A549 (cell line): Measurements from ENCODE around the gene MFAP3L. TPM values are rescaled to one million over a fixed set of nuclear protein-coding genes. Genes with fewer than 3 reads are reported as not detected.

Source experiments
- ATAC-seq, 2 experiments: fragments of 200-7000 bp in 1 of 2; fragments of >200 bp in 1 of 2; cut with Nextera tagmentation in 1 of 2; cut with Tn5 transposase in 1 of 2; 3 replicates each; pipeline versions ENCODE4 v1.8.0 to v1.9.1; 2018 to 2020; ENCODE audit warnings: mild to moderate bottlenecking in 1 of 2, moderate library complexity in 1 of 2
- CTCF ChIA-PET: fragments of 300-600 bp; sonication (Branson Sonifier 250); formaldehyde crosslinking; extraction: SDS; loops from one replicate; lab custom pipeline; 2021; ENCODE audit warnings: antibody characterized with exemption, inconsistent platforms; lab: Yijun Ruan, JAX
- POLR2A ChIA-PET: fragments of 350-600 bp; formaldehyde crosslinking; extraction: SDS; loops from one replicate; lab custom pipeline; 2021; ENCODE audit warnings: antibody characterized with exemption, inconsistent platforms; lab: Yijun Ruan, JAX
- DNase-seq, 2 experiments: peaks; one replicate each; pipeline versions ENCODE4 v3.0.0 to v3.0.0-alpha.2; 2011 to 2016; ENCODE audit warnings: low read depth in 1 of 2, low spot score in 1 of 2
- FAIRE-seq: peaks from 2 replicates; lab custom pipeline; 2011; peaks lifted over from hg19 to GRCh38; lab: Jason Lieb, UNC
- H3K27ac ChIP-seq, 2 experiments: fragments of >200 bp; sonication (Bioruptor Twin); formaldehyde crosslinking; 3 replicates each; pipeline ENCODE4 v1.5.1; 2016 to 2017
- H3K4me1 ChIP-seq: fragments of >200 bp; sonication (Bioruptor Twin); formaldehyde crosslinking; 3 replicates; pipeline ENCODE4 v1.6.1; 2016
- H3K4me2 ChIP-seq: fragments of >200 bp; sonication (Bioruptor Twin); formaldehyde crosslinking; 3 replicates; pipeline ENCODE4 v1.6.1; 2016
- H3K4me3 ChIP-seq: fragments of >200 bp; sonication (Bioruptor Twin); formaldehyde crosslinking; 3 replicates; pipeline ENCODE4 v1.5.1; 2016
- H3K9me3 ChIP-seq: fragments of >200 bp; sonication (Bioruptor Twin); formaldehyde crosslinking; 3 replicates; pipeline ENCODE4 v1.6.1; 2016
- BHLHE40 ChIP-seq: IDR thresholded peaks from 2 replicates; pipeline ENCODE4 v1.6.1; 2012; ENCODE audit warnings: low read depth, low read length, inconsistent platforms
- CBX8 ChIP-seq: fragments of 200-600 bp; sonication (generic); IDR thresholded peaks from 2 replicates; pipeline ENCODE4 v1.6.1; 2016
- EHF ChIP-seq: fragments of 250-450 bp; sonication (Bioruptor Pico); IDR thresholded peaks from 2 replicates; pipeline ENCODE4 v1.5.0; 2020; ENCODE audit warnings: mild to moderate bottlenecking
- EHMT2 ChIP-seq: fragments of 200-600 bp; sonication (generic); IDR thresholded peaks from 2 replicates; pipeline ENCODE4 v1.6.1; 2016; ENCODE audit warnings: antibody characterized with exemption, low read depth, mild to moderate bottlenecking, moderate library complexity
- ESRRA ChIP-seq: fragments of 150-350 bp; IDR thresholded peaks from 2 replicates; pipeline ENCODE4 v1.6.1; 2014; ENCODE audit warnings: mild to moderate bottlenecking, low read length, borderline replicate concordance
- FOSB ChIP-seq: fragments of 250-450 bp; sonication (Bioruptor Pico); IDR thresholded peaks from 2 replicates; pipeline ENCODE4 v1.5.0; 2020; ENCODE audit warnings: mild to moderate bottlenecking, moderate library complexity
- FOXS1 ChIP-seq: fragments of 250-450 bp; sonication (Bioruptor Pico); IDR thresholded peaks from 2 replicates; pipeline ENCODE4 v1.5.0; 2020; ENCODE audit warnings: mild to moderate bottlenecking, moderate library complexity
- GATA3 ChIP-seq: IDR thresholded peaks from 2 replicates; pipeline ENCODE4 v1.6.1; 2012; ENCODE audit warnings: borderline replicate concordance
- HEYL ChIP-seq: fragments of 250-450 bp; sonication (Bioruptor Pico); IDR thresholded peaks from 2 replicates; pipeline ENCODE4 v1.8.0; 2021; ENCODE audit warnings: mild to moderate bottlenecking, moderate library complexity
- HOXA7 ChIP-seq: fragments of 250-450 bp; sonication (Bioruptor Pico); IDR thresholded peaks from 2 replicates; pipeline ENCODE4 v1.5.0; 2020; ENCODE audit warnings: mild to moderate bottlenecking, moderate library complexity
- HOXB13 ChIP-seq: fragments of 250-450 bp; sonication (Bioruptor Pico); IDR thresholded peaks from 2 replicates; pipeline ENCODE4 v1.5.0; 2020; ENCODE audit warnings: low read depth, mild to moderate bottlenecking, moderate library complexity
- KDM1A ChIP-seq: fragments of 200-600 bp; sonication (generic); IDR thresholded peaks from 2 replicates; pipeline ENCODE4 v1.6.1; 2016; ENCODE audit warnings: low read depth, mild to moderate bottlenecking
- NFE2L2 ChIP-seq: fragments of 150-350 bp; conservative IDR thresholded peaks from 2 replicates; pipeline ENCODE4 v1.6.1; 2014; ENCODE audit warnings: low read length
- NPAS2 ChIP-seq: fragments of 250-450 bp; sonication (Bioruptor Pico); IDR thresholded peaks from 2 replicates; pipeline ENCODE4 v1.8.0; 2022; ENCODE audit warnings: mild to moderate bottlenecking, moderate library complexity, borderline replicate concordance
- NR3C1 ChIP-seq: fragments of >200 bp; sonication (Bioruptor Twin); formaldehyde crosslinking; IDR thresholded peaks from 3 replicates; pipeline ENCODE4 v1.6.1; 2017
- PBX3 ChIP-seq: IDR thresholded peaks from 2 replicates; pipeline ENCODE4 v1.6.1; 2012
- PHF8 ChIP-seq: fragments of 200-600 bp; sonication (generic); IDR thresholded peaks from 2 replicates; pipeline ENCODE4 v1.6.1; 2016; ENCODE audit warnings: low read depth, mild to moderate bottlenecking, antibody characterized with exemption, moderate library complexity, borderline replicate concordance
- RARB ChIP-seq: fragments of 250-450 bp; sonication (Bioruptor Pico); IDR thresholded peaks from 2 replicates; pipeline ENCODE4 v1.8.0; 2021; ENCODE audit warnings: mild to moderate bottlenecking, moderate library complexity
- REST ChIP-seq: fragments of 200-600 bp; sonication (generic); IDR thresholded peaks from 2 replicates; pipeline ENCODE4 v1.6.1; 2016; ENCODE audit warnings: antibody characterized with exemption, mild to moderate bottlenecking, moderate library complexity
- RFX5 ChIP-seq: fragments of 450-650 bp; IDR thresholded peaks from 2 replicates; pipeline ENCODE4 v1.7.1; 2014; ENCODE audit warnings: antibody characterized with exemption, mild to moderate bottlenecking, moderate library complexity
- ZC3H11A ChIP-seq: fragments of 450-650 bp; IDR thresholded peaks from 2 replicates; pipeline ENCODE4 v1.6.1; 2014; ENCODE audit warnings: antibody characterized with exemption, mild to moderate bottlenecking
- ZNF302 ChIP-seq: fragments of 250-450 bp; sonication (Bioruptor Pico); IDR thresholded peaks from 2 replicates; pipeline ENCODE4 v1.9.0; 2021; ENCODE audit warnings: inconsistent platforms, mild to moderate bottlenecking, moderate library complexity
- ZSCAN20 ChIP-seq: fragments of 250-450 bp; sonication (Bioruptor Pico); IDR thresholded peaks from 2 replicates; pipeline ENCODE4 v1.8.0; 2022; ENCODE audit warnings: mild to moderate bottlenecking, moderate library complexity
- WGBS: methylation state at CpG from one replicate; pipeline ENCODE4 v1.1.6; 2017; ENCODE audit errors: missing lambda C conversion rate; 5-methylcytosine and 5-hydroxymethylcytosine counted together
- polyA plus RNA-seq, 4 experiments: library from polyadenylated mRNA; depleted of rRNA in 3 of 4; stranded (reverse); fragments of >200 nt; fragmentation: RNase III in 1 of 4; extraction: RNeasy Plus Mini Kit Qiagen cat#74134 plus additional on column Dnase treatment in 1 of 4; gene quantifications; 2 replicates in 3 of 4; 3 replicates in 1 of 4; pipeline ENCODE4 v1.2.3, GENCODE V29; 2011 to 2017
- TF ChIP-seq, protein P1 (sequence below): IDR thresholded peaks from 2 replicates; pipeline ENCODE4 v1.6.1; 2012

The MFAP3L gene
- polyA plus RNA-seq, 2 of the 4 experiments (the other 2 are of a cell fraction), result 7.0 to 7.5 TPM

DNA sequence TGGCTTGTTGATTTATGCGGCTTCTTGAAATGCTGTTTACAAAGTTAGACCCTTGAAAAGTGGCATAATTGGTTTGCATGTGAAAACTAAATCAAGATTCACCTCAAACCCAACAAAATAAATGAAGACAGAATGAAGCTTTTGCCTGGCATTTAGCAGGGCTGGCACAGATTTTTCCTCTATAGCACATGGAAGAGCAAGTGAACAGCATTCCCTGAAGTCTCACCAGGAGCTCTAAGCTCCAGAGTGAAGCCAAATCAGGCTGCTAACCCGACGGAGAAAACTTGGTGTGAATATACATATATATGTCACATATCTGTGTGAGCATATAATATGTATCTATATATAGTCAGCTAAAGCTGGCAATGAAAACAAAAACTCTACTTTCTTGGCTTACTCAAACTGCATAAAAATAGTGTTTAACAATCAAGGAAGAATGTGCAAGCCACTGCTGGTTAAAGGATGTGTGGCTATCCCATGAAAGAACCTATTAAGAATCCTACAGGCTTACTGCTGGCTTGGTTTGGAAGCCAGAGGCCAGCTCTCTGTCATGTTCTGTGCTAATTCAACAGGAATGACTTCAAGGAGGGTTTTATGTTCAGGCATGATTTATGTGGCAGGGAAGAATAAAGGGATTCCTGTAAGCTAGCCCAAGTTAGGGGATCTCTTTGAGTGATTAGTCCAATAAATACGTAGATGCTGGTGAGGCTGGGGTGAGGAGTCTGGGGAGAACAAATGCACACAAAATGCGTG lies 69.9 kb downstream of the MFAP3L start:
- FAIRE-seq (no peak), ATAC-seq (no peak), DNase-seq (no peak)
- H3K4me2 ChIP-seq, result no peak overlapping the region
- TF ChIP-seq ESRRA (no peak), NPAS2 (CRISPR knock-in tag) (no peak), ZSCAN20 (CRISPR knock-in tag) (no peak), EHF (CRISPR knock-in tag) (no peak), PHF8 (no peak), RFX5 (no peak), ZNF302 (CRISPR knock-in tag) (no peak), HOXB13 (no peak), FOSB (CRISPR knock-in tag) (no peak), GATA3 (no peak)
- TF ChIP-seq, protein P1, sequence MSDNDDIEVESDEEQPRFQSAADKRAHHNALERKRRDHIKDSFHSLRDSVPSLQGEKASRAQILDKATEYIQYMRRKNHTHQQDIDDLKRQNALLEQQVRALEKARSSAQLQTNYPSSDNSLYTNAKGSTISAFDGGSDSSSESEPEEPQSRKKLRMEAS, result no peak
- H3K4me1 ChIP-seq, result no peaks in the 10 kb centered on the region
- H3K4me3 ChIP-seq, result no peak overlapping the region
- no peak overlapping the region for H3K27ac ChIP-seq
- WGBS, result 60% methylated on average over 5 of the region's 5 CpGs
- POLR2A ChIA-PET, result no interaction called here
- no peaks in the 10 kb centered on the region for H3K9me3 ChIP-seq
- CTCF ChIA-PET, result interaction anchor here (2.1 kb wide), 1 partner anchor 146 kb away, joined by 4 read pairs; no protein-coding TSS in a partner anchor

DNA sequence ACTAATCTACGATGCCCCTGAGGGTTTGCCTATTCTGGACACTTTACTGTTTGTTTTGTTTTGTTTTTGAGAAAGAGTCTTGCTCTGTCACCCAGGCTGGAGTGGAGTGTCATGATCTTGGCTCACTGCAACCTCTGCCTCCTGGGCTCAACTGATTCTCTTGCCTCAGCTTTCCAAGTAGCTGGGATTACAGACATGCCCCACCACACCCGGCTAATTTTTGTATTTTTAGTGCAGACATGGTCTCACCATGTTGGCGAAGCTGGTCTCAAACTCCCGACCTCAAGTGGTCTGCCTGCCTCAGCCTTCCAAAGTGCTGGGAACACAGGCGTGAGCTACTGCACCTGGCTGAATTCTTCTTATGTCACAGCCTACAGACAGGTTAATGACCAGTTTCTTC lies 70.7 kb downstream of the MFAP3L start:
- TF ChIP-seq KDM1A (no peak), CBX8 (no peak), NFE2L2 (no peak), ZNF302 (CRISPR knock-in tag) (no peak), EHF (CRISPR knock-in tag) (no peak), EHMT2 (no peak), FOSB (CRISPR knock-in tag) (no peak)
- FAIRE-seq, result no peak
- no peaks in the 10 kb centered on the region for H3K4me1 ChIP-seq
- WGBS, result 46% methylated on average over 5 of the region's 5 CpGs
- H3K9me3 ChIP-seq, result no peaks in the 10 kb centered on the region
- no peak overlapping the region for H3K27ac ChIP-seq
- H3K4me3 ChIP-seq, result no peak overlapping the region
- no peak for ATAC-seq
- H3K4me2 ChIP-seq, result no peak overlapping the region
- ChIA-PET POLR2A (no interaction called here), CTCF (interaction anchor here (2.1 kb wide), 1 partner anchor 145 kb away, joined by 4 read pairs; no protein-coding TSS in a partner anchor)
- DNase-seq, result no peak

- ATAC-seq, result no peak
- Histone ChIP-seq H3K9me3 (no peaks in the 10 kb centered on the region), H3K4me2 (no peak overlapping the region), H3K4me3 (no peak overlapping the region), H3K27ac (no peak overlapping the region), H3K4me1 (no peaks in the 10 kb centered on the region)
- TF ChIP-seq FOXS1 (CRISPR knock-in tag) (no peak), HEYL (CRISPR knock-in tag) (no peak), EHMT2 (no peak), NR3C1 (no peak), PBX3 (no peak), RARB (CRISPR knock-in tag) (no peak), HOXA7 (CRISPR knock-in tag) (no peak), CBX8 (no peak), BHLHE40 (no peak), RFX5 (no peak), REST (no peak), ZC3H11A (no peak)
- DNase-seq, result no peak
- FAIRE-seq, result no peak
- ChIA-PET POLR2A (no interaction called here), CTCF (no interaction called here)
- 71% methylated on average over 4 of the region's 4 CpGs for WGBS
Measured at GRCh38 chr4:169952236-169953002, 73.8 kb downstream of the MFAP3L start.
